SK-N-SH treated with all-trans-retinoic acid at 6 μM for 48 hours (cell line): ENCODE data around the gene F11R.

Experiments used
- ATAC-seq: fragments of 200-7000 bp; cut with Tn5 transposase; 3 replicates; pipeline ENCODE4 v1.9.1; 2020; ENCODE audit warnings: mild to moderate bottlenecking, moderate library complexity
- ARNTL ChIP-seq: fragments of 450-650 bp; formaldehyde crosslinking; IDR thresholded peaks from 2 replicates; pipeline ENCODE4 v1.5.0; 2020; ENCODE audit warnings: low read depth, mild to moderate bottlenecking, moderate library complexity, borderline replicate concordance
- BACH2 ChIP-seq: fragments of 250-450 bp; sonication (Bioruptor Pico); IDR thresholded peaks from 2 replicates; pipeline ENCODE4 v1.9.0; 2021; ENCODE audit warnings: mild to moderate bottlenecking, borderline replicate concordance
- CSDC2 ChIP-seq: fragments of 250-450 bp; sonication (Bioruptor Pico); IDR thresholded peaks from 2 replicates; pipeline ENCODE4 v1.5.0; 2020; ENCODE audit warnings: mild to moderate bottlenecking, moderate library complexity
- ESRRG ChIP-seq: fragments of 250-450 bp; sonication (Bioruptor Pico); IDR thresholded peaks from 2 replicates; pipeline ENCODE4 v1.6.1; 2021; ENCODE audit warnings: mild to moderate bottlenecking
- GLIS3 ChIP-seq: fragments of 250-450 bp; sonication (Bioruptor Pico); IDR thresholded peaks from 2 replicates; pipeline ENCODE4 v1.5.0; 2020; ENCODE audit warnings: mild to moderate bottlenecking, moderate library complexity
- ISL1 ChIP-seq: fragments of 250-450 bp; sonication (Bioruptor Pico); IDR thresholded peaks from 2 replicates; pipeline ENCODE4 v2.1.2; 2022; ENCODE audit warnings: mild to moderate bottlenecking, moderate library complexity
- OSR1 ChIP-seq: fragments of 250-450 bp; sonication (Bioruptor Pico); IDR thresholded peaks from 2 replicates; pipeline ENCODE4 v1.8.0; 2022; ENCODE audit warnings: moderate library complexity, mild to moderate bottlenecking, inconsistent platforms
- PATZ1 ChIP-seq: fragments of 250-450 bp; sonication (Bioruptor Pico); IDR thresholded peaks from 2 replicates; pipeline ENCODE4 v1.8.0; 2020; ENCODE audit warnings: mild to moderate bottlenecking, moderate library complexity, borderline replicate concordance
- PPARA ChIP-seq: fragments of 250-450 bp; sonication (Bioruptor Pico); IDR thresholded peaks from 2 replicates; pipeline ENCODE4 v1.5.0; 2020; ENCODE audit warnings: mild to moderate bottlenecking, borderline replicate concordance
- RARB ChIP-seq: fragments of 250-450 bp; sonication (Bioruptor Pico); IDR thresholded peaks from 2 replicates; pipeline ENCODE4 v1.8.0; 2021; ENCODE audit warnings: mild to moderate bottlenecking, moderate library complexity
- SNAI2 ChIP-seq: fragments of 250-450 bp; sonication (Bioruptor Pico); IDR thresholded peaks from 2 replicates; pipeline ENCODE4 v1.5.0; 2020; ENCODE audit warnings: mild to moderate bottlenecking, moderate library complexity
- TCF4 ChIP-seq: fragments of 250-450 bp; sonication (Bioruptor Pico); IDR thresholded peaks from 2 replicates; pipeline ENCODE4 v1.8.0; 2021; ENCODE audit warnings: mild to moderate bottlenecking, moderate library complexity, borderline replicate concordance
- TOX ChIP-seq: fragments of 250-450 bp; sonication (Bioruptor Pico); IDR thresholded peaks from 2 replicates; pipeline ENCODE4 v1.8.0; 2021; ENCODE audit warnings: mild to moderate bottlenecking, moderate library complexity, borderline replicate concordance
- TSHZ2 ChIP-seq: fragments of 250-450 bp; sonication (Bioruptor Pico); IDR thresholded peaks from 2 replicates; pipeline ENCODE4 v1.5.0; 2020; ENCODE audit warnings: mild to moderate bottlenecking, moderate library complexity
- ZFP3 ChIP-seq: fragments of 250-450 bp; sonication (Bioruptor Pico); IDR thresholded peaks from 2 replicates; pipeline ENCODE4 v1.5.0; 2020; ENCODE audit warnings: mild to moderate bottlenecking, moderate library complexity
- ZFP30 ChIP-seq: fragments of 450-650 bp; formaldehyde crosslinking; IDR thresholded peaks from 2 replicates; pipeline ENCODE4 v1.5.0; 2022; ENCODE audit warnings: mild to moderate bottlenecking, moderate library complexity
- ZNF565 ChIP-seq: fragments of 450-650 bp; formaldehyde crosslinking; conservative IDR thresholded peaks from 2 replicates; pipeline ENCODE4 v1.5.0; 2020; ENCODE audit warnings: low read depth, mild to moderate bottlenecking, moderate library complexity
- ZNF70 ChIP-seq: fragments of 450-650 bp; formaldehyde crosslinking; IDR thresholded peaks from 2 replicates; pipeline ENCODE4 v1.5.0; 2020; ENCODE audit warnings: mild to moderate bottlenecking, moderate library complexity
- ZNF8 ChIP-seq: fragments of 450-650 bp; formaldehyde crosslinking; IDR thresholded peaks from 2 replicates; pipeline ENCODE4 v1.5.0; 2020; ENCODE audit warnings: mild to moderate bottlenecking, moderate library complexity
- TF ChIP-seq, protein P1 (sequence below): fragments of 250-450 bp; sonication (Bioruptor Pico); IDR thresholded peaks from 2 replicates; pipeline ENCODE4 v1.8.0; 2021; ENCODE audit warnings: low read depth, mild to moderate bottlenecking, moderate library complexity, borderline replicate concordance
- TF ChIP-seq, protein P2 (sequence below): fragments of 250-450 bp; sonication (Bioruptor Pico); IDR thresholded peaks from 2 replicates; pipeline ENCODE4 v1.5.1; 2021; ENCODE audit warnings: mild to moderate bottlenecking, moderate library complexity
- TF ChIP-seq, protein P3 (sequence below): fragments of 250-450 bp; sonication (Bioruptor Pico); IDR thresholded peaks from 2 replicates; pipeline ENCODE4 v1.5.1; 2020; ENCODE audit warnings: low read depth, mild to moderate bottlenecking, moderate library complexity

The F11R gene

DNA sequence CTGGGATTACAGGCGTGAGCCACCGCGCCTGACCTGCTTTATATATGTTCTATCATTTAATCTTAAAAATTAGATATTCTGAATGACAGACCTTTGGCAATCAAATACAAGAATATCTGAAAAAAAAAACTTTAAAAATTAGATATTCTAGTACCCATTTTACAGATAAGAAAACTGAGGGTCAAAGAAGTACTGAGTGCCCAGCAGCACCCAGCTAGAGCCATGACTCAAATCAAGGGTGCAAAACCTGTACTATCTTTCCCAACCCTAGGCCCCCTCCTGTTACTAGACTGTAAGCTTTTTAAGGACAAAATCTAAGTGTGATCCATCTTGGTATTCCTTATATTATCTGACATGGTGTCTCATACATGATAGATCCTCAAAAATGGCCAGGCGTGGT, 40.5 kb upstream of the F11R start:
- no peak for ATAC-seq
- TF ChIP-seq PPARA (CRISPR knock-in tag): no peak
- no peak for TF ChIP-seq ARNTL (CRISPR knock-in tag)
- TF ChIP-seq, protein P1, sequence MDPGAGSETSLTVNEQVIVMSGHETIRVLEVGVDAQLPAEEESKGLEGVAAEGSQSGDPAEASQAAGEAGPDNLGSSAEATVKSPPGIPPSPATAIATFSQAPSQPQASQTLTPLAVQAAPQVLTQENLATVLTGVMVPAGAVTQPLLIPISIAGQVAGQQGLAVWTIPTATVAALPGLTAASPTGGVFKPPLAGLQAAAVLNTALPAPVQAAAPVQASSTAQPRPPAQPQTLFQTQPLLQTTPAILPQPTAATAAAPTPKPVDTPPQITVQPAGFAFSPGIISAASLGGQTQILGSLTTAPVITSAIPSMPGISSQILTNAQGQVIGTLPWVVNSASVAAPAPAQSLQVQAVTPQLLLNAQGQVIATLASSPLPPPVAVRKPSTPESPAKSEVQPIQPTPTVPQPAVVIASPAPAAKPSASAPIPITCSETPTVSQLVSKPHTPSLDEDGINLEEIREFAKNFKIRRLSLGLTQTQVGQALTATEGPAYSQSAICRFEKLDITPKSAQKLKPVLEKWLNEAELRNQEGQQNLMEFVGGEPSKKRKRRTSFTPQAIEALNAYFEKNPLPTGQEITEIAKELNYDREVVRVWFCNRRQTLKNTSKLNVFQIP: no peak
- TF ChIP-seq ZFP3 (CRISPR knock-in tag): no peak
- TF ChIP-seq ZNF8 (CRISPR knock-in tag): no peak
- TF ChIP-seq GLIS3 (CRISPR knock-in tag): no peak
- no peak for TF ChIP-seq CSDC2 (CRISPR knock-in tag)
- no peak for TF ChIP-seq SNAI2 (CRISPR knock-in tag)
- no peak for TF ChIP-seq TCF4 (CRISPR knock-in tag)
- TF ChIP-seq OSR1: no peak
- no peak for TF ChIP-seq ZFP30 (CRISPR knock-in tag)
- TF ChIP-seq, protein P2, sequence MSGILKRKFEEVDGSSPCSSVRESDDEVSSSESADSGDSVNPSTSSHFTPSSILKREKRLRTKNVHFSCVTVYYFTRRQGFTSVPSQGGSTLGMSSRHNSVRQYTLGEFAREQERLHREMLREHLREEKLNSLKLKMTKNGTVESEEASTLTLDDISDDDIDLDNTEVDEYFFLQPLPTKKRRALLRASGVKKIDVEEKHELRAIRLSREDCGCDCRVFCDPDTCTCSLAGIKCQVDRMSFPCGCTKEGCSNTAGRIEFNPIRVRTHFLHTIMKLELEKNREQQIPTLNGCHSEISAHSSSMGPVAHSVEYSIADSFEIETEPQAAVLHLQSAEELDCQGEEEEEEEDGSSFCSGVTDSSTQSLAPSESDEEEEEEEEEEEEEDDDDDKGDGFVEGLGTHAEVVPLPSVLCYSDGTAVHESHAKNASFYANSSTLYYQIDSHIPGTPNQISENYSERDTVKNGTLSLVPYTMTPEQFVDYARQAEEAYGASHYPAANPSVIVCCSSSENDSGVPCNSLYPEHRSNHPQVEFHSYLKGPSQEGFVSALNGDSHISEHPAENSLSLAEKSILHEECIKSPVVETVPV (CRISPR knock-in tag): no peak
- no peak for TF ChIP-seq ESRRG (CRISPR knock-in tag)
- TF ChIP-seq PATZ1: no peak
- no peak for TF ChIP-seq TOX
- no peak for TF ChIP-seq ZNF70 (CRISPR knock-in tag)
- TF ChIP-seq ISL1 (CRISPR knock-in tag): no peak
- TF ChIP-seq, all 23 proteins: peak for 0

- ATAC-seq: peak; percentile 14; the same call in 2 of the 3 replicates
- no peak for TF ChIP-seq CSDC2 (CRISPR knock-in tag)
- TF ChIP-seq ZFP30 (CRISPR knock-in tag): no peak
- TF ChIP-seq, protein P3, sequence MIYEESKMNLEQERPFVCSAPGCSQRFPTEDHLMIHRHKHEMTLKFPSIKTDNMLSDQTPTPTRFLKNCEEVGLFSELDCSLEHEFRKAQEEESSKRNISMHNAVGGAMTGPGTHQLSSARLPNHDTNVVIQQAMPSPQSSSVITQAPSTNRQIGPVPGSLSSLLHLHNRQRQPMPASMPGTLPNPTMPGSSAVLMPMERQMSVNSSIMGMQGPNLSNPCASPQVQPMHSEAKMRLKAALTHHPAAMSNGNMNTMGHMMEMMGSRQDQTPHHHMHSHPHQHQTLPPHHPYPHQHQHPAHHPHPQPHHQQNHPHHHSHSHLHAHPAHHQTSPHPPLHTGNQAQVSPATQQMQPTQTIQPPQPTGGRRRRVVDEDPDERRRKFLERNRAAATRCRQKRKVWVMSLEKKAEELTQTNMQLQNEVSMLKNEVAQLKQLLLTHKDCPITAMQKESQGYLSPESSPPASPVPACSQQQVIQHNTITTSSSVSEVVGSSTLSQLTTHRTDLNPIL: no peak
- no peak for TF ChIP-seq TCF4 (CRISPR knock-in tag)
- no peak for TF ChIP-seq ZFP3 (CRISPR knock-in tag)
- no peak for TF ChIP-seq OSR1
- no peak for TF ChIP-seq ESRRG (CRISPR knock-in tag)
- TF ChIP-seq TOX: no peak
- TF ChIP-seq TSHZ2 (CRISPR knock-in tag): no peak
- TF ChIP-seq BACH2 (CRISPR knock-in tag): no peak
- TF ChIP-seq RARB (CRISPR knock-in tag): no peak
- TF ChIP-seq ZNF565 (CRISPR knock-in tag): no peak
- TF ChIP-seq PPARA (CRISPR knock-in tag): no peak
- TF ChIP-seq, protein P1: no peak
Measured at GRCh38 chr1:161059293-161059692, 38.3 kb upstream of the F11R start.
